H9 (cell line): Measurements from ENCODE around the gene RABEP1. TPM values are rescaled to one million over a fixed set of nuclear protein-coding genes. Genes with fewer than 3 reads are reported as not detected.

ENCODE experiments used
- DNase-seq: peaks from one replicate; pipeline ENCODE4 v3.0.0-alpha.2; 2017
- H2AFZ ChIP-seq: one replicate; pipeline ENCODE4 v1.6.1; 2013; ENCODE audit warnings: mild to moderate bottlenecking, low read length, control low read depth, moderate library complexity
- H2AK5ac ChIP-seq: 2 replicates; pipeline ENCODE4 v1.6.1; 2013; ENCODE audit warnings: low read length, control low read depth, mixed read lengths; ENCODE audit not compliant: insufficient read length
- H2BK120ac ChIP-seq: one replicate; pipeline ENCODE4 v1.6.1; 2013; ENCODE audit warnings: low read depth, mild to moderate bottlenecking, low read length, control low read depth, inconsistent platforms; ENCODE audit not compliant: poor library complexity, severe bottlenecking
- H2BK12ac ChIP-seq: 2 replicates; pipeline ENCODE4 v1.6.1; 2013; ENCODE audit warnings: low read length, control low read depth, mixed read lengths, low read depth; ENCODE audit not compliant: insufficient read length
- H2BK15ac ChIP-seq: 2 replicates; pipeline ENCODE4 v1.6.1; 2013; ENCODE audit warnings: low read depth, low read length, control low read depth
- H2BK20ac ChIP-seq: one replicate; pipeline ENCODE4 v1.6.1; 2013; ENCODE audit warnings: low read depth, mild to moderate bottlenecking, low read length, control low read depth, inconsistent platforms; ENCODE audit not compliant: poor library complexity, severe bottlenecking
- H2BK5ac ChIP-seq: 2 replicates; pipeline ENCODE4 v1.6.1; 2013; ENCODE audit warnings: low read length, control low read depth, mixed read lengths; ENCODE audit not compliant: insufficient read length
- H3K14ac ChIP-seq: 2 replicates; pipeline ENCODE4 v1.6.1; 2013; ENCODE audit warnings: low read length, control low read depth; ENCODE audit not compliant: insufficient read depth
- H3K18ac ChIP-seq: 2 replicates; pipeline ENCODE4 v1.6.1; 2013; ENCODE audit warnings: low read depth, mild to moderate bottlenecking, mixed read lengths, low read length, control low read depth; ENCODE audit not compliant: insufficient read length
- H3K23ac ChIP-seq: 2 replicates; pipeline ENCODE4 v1.6.1; 2013; ENCODE audit warnings: low read length, control low read depth, mixed read lengths, low read depth; ENCODE audit not compliant: insufficient read length
- H3K23me2 ChIP-seq: 2 replicates; pipeline ENCODE4 v1.6.1; 2013; ENCODE audit warnings: low read depth, mild to moderate bottlenecking, mixed read lengths, low read length, control low read depth; ENCODE audit not compliant: insufficient read length, poor library complexity, severe bottlenecking
- H3K27ac ChIP-seq: 2 replicates; pipeline ENCODE4 v1.5.1; 2013; ENCODE audit warnings: low read length, control low read depth, mixed read lengths, low read depth; ENCODE audit not compliant: insufficient read length
- H3K27me3 ChIP-seq: 2 replicates; pipeline ENCODE4 v1.6.1; 2013; ENCODE audit warnings: low read length, control low read depth, inconsistent platforms; ENCODE audit not compliant: insufficient read depth
- H3K4ac ChIP-seq: 2 replicates; pipeline ENCODE4 v1.6.1; 2013; ENCODE audit warnings: low read depth, mild to moderate bottlenecking, control low read depth, inconsistent platforms, low read length, moderate library complexity
- H3K4me1 ChIP-seq: 2 replicates; pipeline ENCODE4 v1.6.1; 2013; ENCODE audit warnings: low read length, control low read depth, inconsistent platforms; ENCODE audit not compliant: insufficient read depth
- H3K4me2 ChIP-seq: 2 replicates; pipeline ENCODE4 v1.6.1; 2013; ENCODE audit warnings: low read length, control low read depth, mixed read lengths; ENCODE audit not compliant: insufficient read length, insufficient read depth
- H3K56ac ChIP-seq: 2 replicates; pipeline ENCODE4 v1.6.1; 2013; ENCODE audit warnings: low read depth, mild to moderate bottlenecking, mixed read lengths, low read length, control low read depth; ENCODE audit not compliant: insufficient read length
- H3K79me1 ChIP-seq: 2 replicates; pipeline ENCODE4 v1.6.1; 2013; ENCODE audit warnings: low read depth, mild to moderate bottlenecking, moderate library complexity, low read length, control low read depth, inconsistent platforms; ENCODE audit not compliant: insufficient read depth, poor library complexity, severe bottlenecking
- H3K79me2 ChIP-seq: 2 replicates; pipeline ENCODE4 v1.6.1; 2013; ENCODE audit warnings: low read length, control low read depth, inconsistent platforms; ENCODE audit not compliant: insufficient read depth
- H3K9ac ChIP-seq: 2 replicates; pipeline ENCODE4 v1.6.1; 2013; ENCODE audit warnings: low read length, control low read depth, mixed read lengths; ENCODE audit not compliant: insufficient read length; ENCODE audit errors: extremely low read depth
- H3K9me3 ChIP-seq: one replicate; pipeline ENCODE4 v1.6.1; 2013; ENCODE audit warnings: low read depth, low read length, inconsistent platforms; ENCODE audit not compliant: control insufficient read depth
- H3T11ph ChIP-seq: one replicate; pipeline ENCODE4 v1.6.1; 2013; ENCODE audit warnings: mild to moderate bottlenecking, low read length, control low read depth, inconsistent platforms
- H4K20me1 ChIP-seq: one replicate; pipeline ENCODE4 v1.6.1; 2013; ENCODE audit not compliant: control insufficient read depth, insufficient read length, insufficient read depth
- H4K5ac ChIP-seq: 2 replicates; pipeline ENCODE4 v1.6.1; 2013; ENCODE audit warnings: low read depth, mild to moderate bottlenecking, mixed read lengths, low read length, control low read depth; ENCODE audit not compliant: insufficient read length
- H4K8ac ChIP-seq: replicated peaks from 2 replicates; pipeline ENCODE4 v1.6.1; 2013; ENCODE audit warnings: low read length, control low read depth, mixed read lengths, low read depth; ENCODE audit not compliant: insufficient read length
- H4K91ac ChIP-seq: 2 replicates; pipeline ENCODE4 v1.6.1; 2013; ENCODE audit warnings: low read depth, mild to moderate bottlenecking, moderate library complexity, mixed read lengths, low read length, control low read depth; ENCODE audit not compliant: insufficient read length
- H3K27ac Mint-ChIP-seq, 3 experiments: 2 replicates in 2 of 3; 3 replicates in 1 of 3; pipeline ENCODE4 v1.8.0; 2020 to 2021; ENCODE audit warnings: mixed read lengths in 3 of 3, mild to moderate bottlenecking in 1 of 3, moderate library complexity in 1 of 3
- H3K27me3 Mint-ChIP-seq: 2 replicates; pipeline ENCODE4 v1.8.0; 2021; ENCODE audit warnings: low read depth, mild to moderate bottlenecking, moderate library complexity, mixed read lengths
- H3K36me3 Mint-ChIP-seq, 3 experiments: 2 replicates in 2 of 3; 3 replicates in 1 of 3; pipeline ENCODE4 v1.8.0; 2020 to 2021; ENCODE audit warnings: low read depth in 3 of 3, mixed read lengths in 3 of 3; ENCODE audit not compliant: insufficient read depth in 1 of 3
- H3K4me1 Mint-ChIP-seq, 2 experiments: 2 replicates each; pipeline ENCODE4 v1.8.0; 2020; ENCODE audit warnings: mixed read lengths in 2 of 2
- H3K4me3 Mint-ChIP-seq, 2 experiments: 2 replicates in 1 of 2; 3 replicates in 1 of 2; pipeline ENCODE4 v1.8.0; 2020 to 2021; ENCODE audit warnings: mild to moderate bottlenecking in 2 of 2, mixed read lengths in 2 of 2, moderate library complexity in 1 of 2
- H3K9me3 Mint-ChIP-seq, 2 experiments: 2 replicates in 1 of 2; 3 replicates in 1 of 2; pipeline ENCODE4 v1.8.0; 2020; ENCODE audit warnings: mild to moderate bottlenecking in 2 of 2, mixed read lengths in 2 of 2, moderate library complexity in 1 of 2
- WGBS: extraction: QIAGEN DNeasy Blood & Tissue Kit; methylation state at CpG from one replicate; pipeline ENCODE4 v1.1.7; 2013; ENCODE audit warnings: missing lambda C conversion rate, low lambda C conversion rate, mixed read lengths; ENCODE audit not compliant: insufficient read length; ENCODE audit errors: extremely low coverage; 5-methylcytosine and 5-hydroxymethylcytosine counted together
- total RNA-seq: library from RNA; stranded (reverse); gene quantifications from 2 replicates; pipeline ENCODE4 v1.2.1, GENCODE V29; 2021
- TF ChIP-seq, protein P1 (sequence below): fragments of 200-600 bp; sonication (generic); conservative IDR thresholded peaks from 3 replicates; pipeline ENCODE4 v1.8.0; 2021; ENCODE audit warnings: antibody characterized with exemption, mild to moderate bottlenecking

Gene RABEP1
- total RNA-seq, 1 experiment from 2014 or later, result 46.9 TPM

DNA sequence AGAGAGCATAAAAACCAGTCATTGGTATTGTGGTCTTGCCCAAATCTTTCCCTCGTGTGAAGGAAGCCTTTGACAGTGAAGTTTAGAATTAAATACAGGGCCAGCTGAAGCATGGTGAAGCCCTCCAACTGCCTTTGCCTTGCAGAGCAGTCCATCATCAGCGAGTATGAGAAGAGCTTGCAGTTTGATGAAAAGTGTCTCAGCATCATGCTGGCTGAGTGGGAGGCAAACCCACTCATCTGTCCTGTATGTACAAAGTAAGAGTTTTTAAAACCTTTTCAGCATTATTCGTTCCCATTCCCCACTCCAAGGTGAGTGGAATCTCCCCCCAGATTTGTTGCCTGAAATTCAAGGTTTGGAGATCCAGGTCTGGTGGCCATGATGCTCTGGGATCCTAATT is 143.7 kb downstream of the RABEP1 start:
- Histone ChIP-seq H4K91ac (no peak overlapping the region), H3K9ac (no peak overlapping the region), H2BK5ac (no peak overlapping the region), H4K20me1 (no peaks in the 10 kb centered on the region), H2AK5ac (no peak overlapping the region), H2BK120ac (no peak overlapping the region), H3K4ac (no peak overlapping the region), H3K4me2 (no peak overlapping the region), H4K8ac (no peak overlapping the region), H3K56ac (no peak overlapping the region), H4K5ac (no peak overlapping the region), H2AFZ (no peak overlapping the region), H3K79me2 (peaks cover 3% of the 10 kb centered on the region; the same call in 1 of the 2 replicates), H3K9me3 (no peaks in the 10 kb centered on the region), H3K79me1 (peaks cover 2% of the 10 kb centered on the region), H2BK12ac (no peak overlapping the region), H3K23me2 (no peaks in the 10 kb centered on the region), H2BK15ac (no peak overlapping the region), H3K27ac (no peak overlapping the region), H3K4me1 (no peaks in the 10 kb centered on the region), H2BK20ac (no peak overlapping the region), H3K23ac (no peak overlapping the region), H3K27me3 (no peaks in the 10 kb centered on the region), H3T11ph (no peak overlapping the region), H3K18ac (no peak overlapping the region), H3K14ac (no peak overlapping the region)
- H3K4me3 Mint-ChIP-seq, result no peak overlapping the region
- no CpG with 5 or more reads among the region's 3 CpGs for WGBS
- TF ChIP-seq, protein P1, sequence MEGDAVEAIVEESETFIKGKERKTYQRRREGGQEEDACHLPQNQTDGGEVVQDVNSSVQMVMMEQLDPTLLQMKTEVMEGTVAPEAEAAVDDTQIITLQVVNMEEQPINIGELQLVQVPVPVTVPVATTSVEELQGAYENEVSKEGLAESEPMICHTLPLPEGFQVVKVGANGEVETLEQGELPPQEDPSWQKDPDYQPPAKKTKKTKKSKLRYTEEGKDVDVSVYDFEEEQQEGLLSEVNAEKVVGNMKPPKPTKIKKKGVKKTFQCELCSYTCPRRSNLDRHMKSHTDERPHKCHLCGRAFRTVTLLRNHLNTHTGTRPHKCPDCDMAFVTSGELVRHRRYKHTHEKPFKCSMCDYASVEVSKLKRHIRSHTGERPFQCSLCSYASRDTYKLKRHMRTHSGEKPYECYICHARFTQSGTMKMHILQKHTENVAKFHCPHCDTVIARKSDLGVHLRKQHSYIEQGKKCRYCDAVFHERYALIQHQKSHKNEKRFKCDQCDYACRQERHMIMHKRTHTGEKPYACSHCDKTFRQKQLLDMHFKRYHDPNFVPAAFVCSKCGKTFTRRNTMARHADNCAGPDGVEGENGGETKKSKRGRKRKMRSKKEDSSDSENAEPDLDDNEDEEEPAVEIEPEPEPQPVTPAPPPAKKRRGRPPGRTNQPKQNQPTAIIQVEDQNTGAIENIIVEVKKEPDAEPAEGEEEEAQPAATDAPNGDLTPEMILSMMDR, result no peak
- H3K27ac Mint-ChIP-seq, result no peak overlapping the region
- peaks cover 57 to 94% (median 78%) of the 10 kb centered on the region in 3 experiments; a peak in 6 of 7 replicates for H3K36me3 Mint-ChIP-seq
- H3K4me1 Mint-ChIP-seq, result peaks cover 5 to 10% of the 10 kb centered on the region in 2 experiments
- no peak for DNase-seq
- no peaks in the 10 kb centered on the region for H3K27me3 Mint-ChIP-seq
- H3K9me3 Mint-ChIP-seq, result no peaks in the 10 kb centered on the region
